RPMI8226 (cell line): ENCODE measurements around the gene USP24.
"Not testable (repeated sequence)": the region's sequence is repeated elsewhere in the genome, so short reads cannot be mapped to it uniquely, and the experiment has no call there.

ENCODE experiments used
- DNase-seq: peaks from one replicate; pipeline ENCODE4 v3.0.0-alpha.2; 2015

USP24 gene

DNA sequence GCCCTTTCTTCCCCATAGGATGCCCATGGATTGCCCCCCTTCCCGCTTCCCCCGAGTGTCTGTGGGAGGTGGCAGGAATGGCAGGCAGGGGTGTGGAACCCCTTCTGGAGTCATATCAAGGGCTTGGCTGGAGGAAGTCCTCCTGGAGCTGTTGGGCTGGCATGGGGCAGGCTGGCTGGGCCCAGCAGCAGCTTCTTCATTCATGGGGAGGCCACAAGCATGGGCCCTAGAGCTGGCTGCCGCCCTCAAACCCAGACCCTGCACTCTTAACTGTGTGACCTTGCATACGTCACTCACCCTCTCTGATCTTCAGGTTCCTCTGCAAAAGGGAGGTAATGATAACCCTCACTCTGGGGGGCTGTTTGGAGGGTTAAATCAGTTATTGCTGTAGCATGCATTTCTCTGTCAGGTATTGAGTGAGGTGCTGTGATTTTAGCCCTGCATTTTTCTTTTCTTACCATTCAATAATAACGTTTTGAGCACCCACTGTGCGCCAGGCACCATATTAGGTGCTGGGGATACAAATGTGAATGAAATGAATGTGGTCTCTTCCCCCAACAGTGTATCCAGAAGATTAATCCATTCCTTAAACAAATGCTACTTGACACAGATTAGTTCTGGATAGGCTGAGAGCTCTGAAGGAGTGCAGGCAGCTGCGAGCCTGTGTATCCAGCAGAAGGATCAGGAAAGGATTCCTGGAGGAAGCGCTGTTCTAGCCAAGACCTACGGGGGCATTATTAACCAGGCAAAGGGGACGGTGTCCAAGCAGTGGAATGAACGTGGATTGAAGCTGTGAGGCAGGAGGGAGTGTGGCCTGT lies 166.5 kb downstream of the USP24 start:
- DNase-seq = no peak

DNA sequence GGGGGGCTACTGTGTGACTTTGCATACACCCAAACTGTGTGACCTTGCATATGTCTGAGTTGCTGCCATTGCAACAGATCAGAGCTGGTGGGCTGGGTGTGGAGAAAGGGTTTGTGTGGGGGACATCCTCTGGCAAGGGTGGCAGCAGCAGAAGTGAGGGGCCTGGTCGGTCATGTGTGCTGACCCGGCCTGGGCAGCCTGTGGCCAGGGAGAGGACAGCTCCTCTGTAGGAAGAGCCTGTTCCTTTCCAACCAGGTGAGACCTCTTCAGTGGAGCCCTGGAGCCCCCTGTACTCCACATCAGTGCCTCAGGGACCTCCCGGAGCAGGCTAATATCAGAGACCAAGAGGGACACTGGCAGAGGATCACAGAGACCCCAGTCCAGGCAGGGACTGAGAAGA lies 167.6 kb downstream of the USP24 start:
- no peak for DNase-seq

DNA sequence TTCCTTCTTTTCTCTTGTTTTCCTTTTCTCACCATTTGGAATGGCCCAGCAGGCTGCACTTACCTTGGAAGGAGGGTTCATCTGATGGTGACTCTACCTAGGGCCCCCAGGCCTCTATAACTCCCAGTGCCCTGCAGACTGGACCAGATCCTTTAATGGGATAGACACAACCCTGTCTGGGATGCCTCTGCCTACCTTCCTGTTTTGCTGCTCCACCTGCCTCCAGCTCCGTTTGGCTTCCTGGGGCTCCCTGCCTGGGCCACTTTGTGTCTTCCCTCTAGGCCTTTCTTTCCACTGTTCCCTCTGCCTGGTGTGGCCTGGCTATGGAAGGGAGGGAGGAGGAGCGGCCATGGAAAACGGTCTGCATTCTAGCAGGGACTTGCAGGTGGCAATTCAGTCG lies 168.3 kb downstream of the USP24 start:
- no peak for DNase-seq

DNA sequence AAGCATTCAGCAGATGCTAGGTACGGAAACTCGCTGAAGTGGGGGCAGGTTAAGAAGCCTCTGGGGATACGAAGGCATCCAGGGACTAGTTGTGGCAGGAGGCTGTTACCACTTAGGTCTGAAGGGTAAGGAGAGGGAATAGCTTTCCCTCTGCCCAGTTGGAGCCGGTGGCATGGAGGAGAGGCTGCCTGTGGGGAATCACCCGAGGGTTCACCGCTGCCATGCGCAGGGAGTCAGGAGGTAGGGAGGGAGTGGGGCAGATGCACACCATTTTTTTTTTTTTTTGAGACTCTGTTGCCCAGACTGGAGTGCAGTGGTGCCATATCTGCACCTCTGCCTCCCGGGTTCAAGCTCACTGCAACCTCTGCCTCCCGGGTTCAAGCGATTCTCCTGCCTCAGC lies 169.7 kb downstream of the USP24 start:
- DNase-seq = no peak

DNA sequence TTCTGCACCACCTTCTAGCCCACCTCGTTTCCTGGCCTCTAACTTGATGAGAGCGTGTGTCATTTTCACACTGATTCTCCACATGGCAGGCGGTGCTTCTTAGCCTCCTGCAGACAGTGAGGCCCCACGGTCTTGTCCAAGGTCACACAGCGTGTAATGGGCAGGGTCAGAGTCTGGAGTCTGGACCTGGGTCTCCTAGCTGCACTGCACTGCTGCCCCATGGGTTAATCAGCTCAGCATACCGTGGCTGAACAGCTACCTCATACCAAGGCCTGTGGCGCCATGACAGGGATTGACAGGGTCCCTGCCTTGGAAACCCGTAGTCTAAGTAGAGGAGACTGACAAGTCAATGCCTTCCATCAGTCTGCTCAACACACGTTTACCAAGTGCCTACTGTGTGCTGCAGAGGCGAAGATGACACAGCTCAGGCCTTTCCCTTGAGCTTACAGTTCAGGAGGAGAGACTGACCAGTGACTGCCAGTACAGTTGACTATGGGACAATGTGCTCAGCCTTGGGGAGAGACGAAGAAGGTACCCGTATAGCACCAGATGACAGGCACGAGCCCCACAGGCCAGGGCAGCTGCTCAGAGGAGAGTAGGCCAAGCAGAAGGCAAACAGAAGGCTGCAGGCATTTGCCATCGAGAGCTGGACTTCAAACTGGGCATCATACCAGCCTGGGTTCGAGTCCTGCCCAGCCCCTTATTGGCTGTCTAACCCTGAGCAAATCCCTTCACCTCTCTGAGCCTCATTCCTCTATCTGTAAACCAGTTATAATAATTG lies 170.4 kb downstream of the USP24 start:
- DNase-seq = no peak

DNA sequence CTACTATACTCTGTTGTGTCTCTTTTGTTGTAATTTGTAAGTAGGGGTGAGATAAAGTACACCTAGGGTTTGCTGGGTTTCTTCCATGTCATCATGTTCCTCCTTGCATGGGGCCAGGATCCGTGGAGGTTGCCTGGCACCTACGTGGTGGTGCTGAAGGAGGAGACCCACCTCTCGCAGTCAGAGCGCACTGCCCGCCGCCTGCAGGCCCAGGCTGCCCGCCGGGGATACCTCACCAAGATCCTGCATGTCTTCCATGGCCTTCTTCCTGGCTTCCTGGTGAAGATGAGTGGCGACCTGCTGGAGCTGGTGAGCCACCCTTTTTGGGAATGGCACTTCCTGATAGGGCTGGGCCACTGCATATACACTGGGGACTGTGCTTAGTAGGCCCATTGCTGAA lies 171.4 kb downstream of the USP24 start:
- no peak for DNase-seq

DNA sequence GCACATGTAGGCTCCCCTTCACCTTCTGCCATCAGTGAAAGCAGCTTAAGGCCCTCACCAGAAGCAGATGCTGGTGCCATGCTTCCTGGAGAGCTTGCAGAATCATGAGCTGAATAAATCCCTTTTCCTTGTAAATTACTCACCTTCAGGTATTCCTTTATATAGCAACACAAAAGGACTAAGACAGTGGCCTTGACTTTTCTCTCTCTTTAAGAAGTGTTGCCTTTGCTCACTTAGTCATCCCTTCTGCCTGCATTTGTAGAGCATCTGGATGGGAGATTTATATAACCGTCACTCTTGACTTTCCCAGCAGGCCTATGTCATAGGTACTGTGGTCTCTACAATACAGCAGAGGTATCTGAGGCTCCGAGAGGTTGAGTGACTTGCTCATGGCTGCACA lies 172.2 kb downstream of the USP24 start:
- no peak for DNase-seq

DNA sequence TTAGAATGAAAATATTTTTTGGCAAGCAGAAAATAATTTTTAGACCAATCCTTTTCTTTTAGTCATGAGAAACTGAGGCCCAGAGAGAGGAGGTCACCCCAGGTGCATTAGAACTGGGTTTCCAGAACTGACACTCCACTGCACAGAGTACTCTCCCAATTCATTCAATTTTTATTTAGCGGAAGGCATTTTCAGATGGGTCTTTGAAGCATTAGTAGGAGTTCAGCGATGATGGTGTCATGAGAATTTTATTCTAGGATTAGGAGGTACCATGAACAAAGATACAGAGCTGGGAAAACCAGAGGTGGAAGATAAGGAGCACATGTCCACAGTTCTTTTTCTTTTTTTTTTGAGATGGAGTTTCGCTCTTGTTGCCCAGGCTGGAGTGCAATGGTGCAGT lies 173.6 kb downstream of the USP24 start:
- DNase-seq = no peak

DNA sequence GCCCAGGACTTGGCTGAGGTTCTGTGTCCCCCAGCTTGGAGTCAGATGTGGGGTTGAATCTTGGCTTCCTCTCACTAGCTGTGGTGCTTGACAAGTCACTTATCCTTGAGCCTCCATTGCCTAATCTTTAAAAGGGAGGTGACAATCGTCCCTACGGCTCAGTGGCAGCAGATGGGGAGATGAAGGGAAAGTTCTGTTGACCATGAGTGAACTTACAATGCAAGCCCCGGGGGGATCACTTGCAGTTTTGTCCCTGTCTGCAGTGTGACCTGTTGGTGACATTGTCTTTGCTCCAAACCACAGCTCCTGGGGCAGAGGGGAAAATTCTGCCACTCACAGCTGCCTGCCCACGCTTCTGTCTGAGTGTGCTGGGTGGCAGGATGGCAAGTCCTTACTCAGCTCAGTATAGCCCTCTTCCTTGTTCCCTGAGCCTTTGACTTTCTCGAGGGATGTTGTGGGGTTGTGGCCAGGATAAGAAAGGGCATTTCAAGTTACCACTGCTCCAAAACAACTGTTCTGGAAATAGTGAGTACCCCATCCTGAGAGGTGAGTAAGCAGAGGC lies 174.2 kb downstream of the USP24 start:
- no peak for DNase-seq

DNA sequence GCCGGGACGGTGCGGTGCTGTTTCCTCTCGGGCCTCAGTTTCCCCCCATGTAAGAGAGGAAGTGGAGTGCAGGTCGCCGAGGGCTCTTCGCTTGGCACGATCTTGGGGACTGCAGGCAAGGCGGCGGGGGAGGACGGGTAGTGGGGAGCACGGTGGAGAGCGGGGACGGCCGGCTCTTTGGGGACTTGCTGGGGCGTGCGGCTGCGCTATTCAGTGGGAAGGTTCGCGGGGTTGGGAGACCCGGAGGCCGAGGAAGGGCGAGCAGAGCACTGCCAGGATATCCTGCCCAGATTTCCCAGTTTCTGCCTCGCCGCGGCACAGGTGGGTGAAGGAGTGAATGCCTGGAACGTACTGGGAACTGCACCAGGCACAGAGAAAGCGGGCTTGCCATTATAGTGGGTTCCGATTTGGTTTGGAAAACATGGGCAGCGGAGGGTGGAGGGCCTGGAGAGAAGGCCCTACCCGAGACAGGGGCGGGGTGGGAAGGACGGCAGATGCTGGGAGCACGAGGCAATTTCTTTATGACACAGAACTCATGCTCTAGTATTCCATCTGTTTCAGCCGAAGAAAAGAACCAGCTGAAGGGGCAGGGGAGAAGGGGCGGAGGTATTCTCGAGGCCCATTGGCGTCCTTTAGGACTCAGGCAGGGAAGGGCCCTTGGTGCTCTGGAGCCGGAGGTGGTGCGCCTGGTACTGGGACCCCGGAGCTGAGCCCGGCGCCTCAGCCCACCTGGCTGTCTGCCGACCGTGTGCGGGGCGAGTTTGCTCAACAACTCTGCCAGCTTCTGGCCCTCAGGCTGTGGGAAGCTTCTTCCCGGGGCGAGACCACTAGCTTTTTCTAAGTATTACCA lies 174.9 kb downstream of the USP24 start:
- DNase-seq = no peak

DNA sequence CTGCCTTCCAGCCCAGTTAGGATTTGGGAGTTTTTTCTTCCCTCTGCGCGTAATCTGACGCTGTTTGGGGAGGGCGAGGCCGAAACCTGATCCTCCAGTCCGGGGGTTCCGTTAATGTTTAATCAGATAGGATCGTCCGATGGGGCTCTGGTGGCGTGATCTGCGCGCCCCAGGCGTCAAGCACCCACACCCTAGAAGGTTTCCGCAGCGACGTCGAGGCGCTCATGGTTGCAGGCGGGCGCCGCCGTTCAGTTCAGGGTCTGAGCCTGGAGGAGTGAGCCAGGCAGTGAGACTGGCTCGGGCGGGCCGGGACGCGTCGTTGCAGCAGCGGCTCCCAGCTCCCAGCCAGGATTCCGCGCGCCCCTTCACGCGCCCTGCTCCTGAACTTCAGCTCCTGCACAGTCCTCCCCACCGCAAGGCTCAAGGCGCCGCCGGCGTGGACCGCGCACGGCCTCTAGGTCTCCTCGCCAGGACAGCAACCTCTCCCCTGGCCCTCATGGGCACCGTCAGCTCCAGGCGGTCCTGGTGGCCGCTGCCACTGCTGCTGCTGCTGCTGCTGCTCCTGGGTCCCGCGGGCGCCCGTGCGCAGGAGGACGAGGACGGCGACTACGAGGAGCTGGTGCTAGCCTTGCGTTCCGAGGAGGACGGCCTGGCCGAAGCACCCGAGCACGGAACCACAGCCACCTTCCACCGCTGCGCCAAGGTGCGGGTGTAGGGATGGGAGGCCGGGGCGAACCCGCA lies 175.7 kb downstream of the USP24 start, which contains the start of gene PCSK9:
Gene PCSK9, plus strand, starts transcription at position 207 of the 741 bp plus-strand sequence. Its CDS starts 290 bp downstream, at position 497.
- no peak for DNase-seq

DNA sequence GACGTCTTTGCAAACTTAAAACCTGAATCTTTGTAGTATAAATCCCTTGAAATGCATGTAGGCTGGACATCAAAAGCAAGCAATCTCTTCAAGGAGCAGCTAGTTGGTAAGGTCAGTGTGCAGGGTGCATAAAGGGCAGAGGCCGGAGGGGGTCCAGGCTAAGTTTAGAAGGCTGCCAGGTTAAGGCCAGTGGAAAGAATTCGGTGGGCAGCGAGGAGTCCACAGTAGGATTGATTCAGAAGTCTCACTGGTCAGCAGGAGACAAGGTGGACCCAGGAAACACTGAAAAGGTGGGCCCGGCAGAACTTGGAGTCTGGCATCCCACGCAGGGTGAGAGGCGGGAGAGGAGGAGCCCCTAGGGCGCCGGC lies 176.2 kb downstream of the USP24 start:
- no peak for DNase-seq

DNA sequence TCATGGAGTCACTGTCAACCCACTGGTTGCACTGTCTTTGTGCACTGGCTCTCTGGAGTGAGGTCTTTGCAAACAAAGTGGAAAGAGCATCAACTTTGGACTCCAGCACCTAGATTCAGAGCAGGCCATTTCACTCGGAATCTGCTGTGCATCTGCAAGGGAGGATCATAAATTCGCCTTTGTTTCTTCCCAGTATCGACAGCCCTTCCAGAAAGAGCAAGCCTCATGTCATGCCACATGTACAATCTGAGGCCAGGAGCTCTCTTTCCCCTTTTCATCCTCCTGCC lies 176.7 kb downstream of the USP24 start:
- no peak for DNase-seq

DNA sequence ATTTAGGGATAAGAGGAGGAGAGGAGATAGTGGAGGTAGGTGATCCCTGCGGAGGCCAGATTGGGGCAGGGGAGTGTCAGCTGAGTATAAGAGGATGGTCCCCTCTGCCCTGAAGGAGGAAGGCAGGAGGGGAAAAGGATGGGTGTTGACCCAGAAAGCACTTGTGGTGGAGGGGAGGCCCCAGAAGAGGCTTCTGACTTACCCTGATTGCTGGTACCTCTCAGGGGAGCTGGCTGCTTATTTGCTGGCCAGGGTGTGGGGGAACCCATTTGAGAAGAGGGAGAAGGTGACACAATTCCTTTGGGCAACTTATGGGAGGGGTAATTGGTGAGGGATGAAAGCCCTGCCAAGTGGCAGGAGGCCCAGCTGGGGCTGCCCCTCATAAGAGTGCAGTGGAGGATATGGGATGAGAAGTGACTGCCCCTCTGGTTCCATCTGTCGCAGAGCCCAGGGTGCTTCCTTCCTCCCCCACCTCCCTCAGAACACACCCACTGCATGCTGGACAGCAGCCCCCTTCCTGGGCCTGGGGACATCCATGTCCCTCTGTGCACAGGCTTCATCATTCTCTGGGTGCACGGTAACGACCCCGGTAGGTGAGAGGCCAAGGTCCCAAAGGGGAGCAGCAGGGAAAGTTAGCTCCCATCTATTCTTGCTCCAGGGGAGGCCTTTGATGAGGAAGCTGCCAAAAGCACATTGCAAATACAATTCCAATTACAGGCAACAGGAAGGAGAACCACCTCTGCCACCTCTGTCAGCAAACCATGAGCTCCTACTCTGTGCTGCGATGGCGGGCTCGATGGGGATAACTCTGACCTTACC lies 177.2 kb downstream of the USP24 start:
- no peak for DNase-seq

DNA sequence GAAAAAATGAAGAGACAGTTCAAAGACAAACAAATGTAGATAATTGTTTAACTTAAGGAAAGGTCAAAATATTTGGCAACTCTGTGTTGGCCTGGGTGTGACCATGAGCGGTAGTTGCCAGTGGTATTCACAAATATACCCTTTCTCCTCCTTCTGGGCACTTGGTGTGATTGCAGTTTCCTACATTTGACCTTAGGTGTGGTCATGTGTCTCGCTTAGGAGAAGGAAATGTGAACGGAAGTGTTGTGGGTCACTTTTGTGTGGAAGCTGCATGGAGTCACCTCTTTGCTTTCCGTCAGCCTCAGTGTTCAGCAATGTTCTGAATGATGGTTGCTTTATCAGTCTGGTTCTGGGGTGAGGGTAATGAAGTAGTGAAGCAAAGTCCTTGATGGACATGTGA lies 179.3 kb downstream of the USP24 start:
- DNase-seq = peak; percentile 23

DNA sequence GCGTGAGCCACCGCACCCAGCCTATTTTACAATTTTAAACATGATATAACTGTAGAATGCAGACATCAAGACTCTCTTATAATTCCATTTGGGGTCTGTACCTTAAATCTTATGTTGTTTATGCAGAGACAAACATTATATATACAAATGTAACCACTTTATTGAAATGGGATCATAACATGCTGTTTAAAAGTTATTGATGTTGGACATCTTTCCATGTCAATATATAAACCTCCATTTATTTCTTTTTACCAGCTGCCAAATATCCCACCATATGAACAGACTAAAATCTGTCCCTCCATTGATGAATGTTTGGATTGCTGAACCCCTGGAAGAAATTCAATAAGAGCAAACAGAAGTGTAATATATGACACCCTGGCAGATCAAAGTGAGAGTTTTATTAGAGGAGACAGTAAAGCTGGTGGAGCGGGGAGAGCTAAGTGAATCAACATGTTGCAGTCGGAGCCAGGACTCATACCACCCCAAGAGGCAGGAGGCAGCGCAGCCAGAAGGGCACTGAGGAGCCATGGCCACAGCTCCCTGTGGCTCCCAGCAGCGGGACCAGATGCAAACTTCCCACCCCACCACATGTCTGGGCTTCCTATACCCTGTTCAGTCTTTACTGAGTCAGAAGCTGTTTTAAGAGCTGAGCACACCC lies 180.6 kb downstream of the USP24 start:
- DNase-seq = no peak

DNA sequence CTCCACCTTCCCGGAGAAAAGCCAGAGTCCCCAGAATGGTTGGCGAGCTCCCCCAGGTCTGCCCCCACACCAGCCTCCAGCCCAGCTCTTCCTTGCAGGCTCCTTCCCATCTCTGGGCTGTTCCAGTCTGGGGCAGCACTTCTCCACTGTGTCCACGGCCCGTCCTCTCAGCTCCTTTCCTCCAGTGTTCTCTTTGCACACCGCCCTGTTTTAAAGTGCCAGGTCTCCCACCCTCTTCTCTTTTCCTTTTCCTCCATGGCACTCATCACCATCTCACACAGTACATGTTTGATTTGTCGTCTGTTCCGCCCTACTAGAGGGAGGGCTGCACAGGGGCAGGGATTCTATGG lies 181.9 kb downstream of the USP24 start:
- DNase-seq = no peak

DNA sequence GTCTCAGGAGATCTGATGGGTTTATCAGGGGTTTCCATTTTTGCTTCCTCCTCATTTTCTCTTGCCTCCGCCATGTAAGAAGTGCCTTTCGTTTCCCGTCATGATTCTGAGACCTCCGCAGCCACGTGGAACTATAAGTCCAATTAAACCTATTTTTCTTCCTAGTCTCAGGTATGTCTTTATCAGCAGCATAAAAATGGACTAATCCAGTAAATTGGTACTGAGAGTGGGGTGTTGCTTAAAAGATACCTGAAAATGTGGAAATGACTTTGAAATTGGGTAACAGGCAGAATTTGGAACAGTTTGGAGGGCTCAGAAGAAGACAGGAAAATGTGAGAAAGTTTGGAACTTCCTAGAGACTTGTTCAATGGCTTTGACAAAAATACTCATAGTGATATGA lies 184.1 kb downstream of the USP24 start:
- not testable (repeated sequence) for DNase-seq

DNA sequence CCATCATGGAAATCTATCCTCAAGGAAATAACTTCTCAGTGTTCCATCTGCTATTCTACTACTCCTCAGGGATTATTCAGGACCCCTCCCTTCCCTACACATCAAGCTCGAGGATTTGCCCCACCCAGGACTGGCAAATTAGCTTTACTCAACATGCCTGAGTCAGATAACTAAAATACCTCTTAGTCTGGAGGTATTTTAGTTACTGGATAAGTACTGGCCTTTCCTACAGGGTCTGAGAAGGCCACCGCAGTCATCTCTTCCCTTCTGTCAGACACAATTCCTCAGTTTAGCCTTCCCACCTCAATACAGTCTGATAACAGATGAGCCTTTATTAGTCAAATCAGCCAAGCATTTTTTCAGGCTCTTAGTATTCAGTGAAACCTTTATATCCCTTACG lies 188.5 kb downstream of the USP24 start:
- not testable (repeated sequence) for DNase-seq

DNA sequence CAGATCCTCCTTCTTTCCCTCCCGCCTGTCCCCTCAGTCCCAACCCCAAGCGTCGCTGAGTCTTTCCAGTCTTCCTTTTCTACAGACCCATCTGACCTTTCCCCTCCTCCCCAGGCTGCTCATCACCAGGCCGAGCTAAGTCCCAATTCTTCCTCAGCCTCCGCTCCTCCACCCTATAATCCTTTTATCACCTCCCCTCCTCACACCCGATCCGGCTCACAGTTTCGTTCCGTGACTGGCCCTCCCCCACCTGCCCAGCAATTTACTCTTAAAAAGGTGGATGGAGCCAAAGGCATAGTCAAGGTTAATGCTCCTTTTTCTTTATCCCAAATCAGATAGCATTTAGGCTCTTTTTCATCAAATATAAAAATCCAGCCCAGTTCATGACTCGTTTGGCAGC lies 191.0 kb downstream of the USP24 start:
- not testable (repeated sequence) for DNase-seq

DNA sequence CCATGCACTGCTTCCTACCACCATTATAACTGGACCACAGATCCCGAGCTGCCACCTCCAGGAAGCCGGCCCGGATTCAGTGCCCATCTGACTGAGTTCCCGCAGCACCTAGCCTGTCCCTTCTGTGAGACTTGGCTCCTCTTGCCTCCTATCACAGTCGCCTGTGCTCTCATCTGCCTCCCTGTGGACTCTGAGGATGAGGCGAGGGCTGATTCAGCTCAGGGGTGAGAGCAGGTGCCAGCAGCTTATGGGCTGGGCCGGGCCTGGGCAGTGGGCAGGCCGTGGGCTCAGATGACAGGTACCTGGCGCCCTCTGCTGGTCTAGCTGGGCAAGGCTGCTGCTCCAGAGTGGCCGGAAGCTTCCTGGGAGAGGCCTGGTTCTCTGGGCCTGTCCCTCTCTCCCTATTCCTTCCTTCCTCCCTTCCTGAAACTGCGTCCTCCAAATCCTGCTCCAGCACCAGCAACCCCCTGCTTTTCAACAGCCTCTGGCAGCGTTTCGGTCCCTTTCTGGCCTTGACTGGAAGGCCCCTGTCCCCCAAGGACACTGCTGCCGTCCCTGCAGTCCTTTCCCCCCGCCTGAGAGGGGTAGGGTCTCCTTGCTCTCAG lies 193.1 kb downstream of the USP24 start:
- DNase-seq = peak; percentile 96
